ENCODE data around the gene UNC5B. TPM values are rescaled to one million over a fixed set of nuclear protein-coding genes. Genes with fewer than 3 reads are reported as not detected.

UNC5B gene
- total RNA-seq, 1 donor from 2014 or later = 6.3 TPM

GRCh38 chr10:71229726-71230655, 17.6 kb downstream of the UNC5B start:
- peaks cover 24 to 56% (median 52%) of the 10 kb centered on the region in 3 donors for H3K4me1 ChIP-seq (ENCODE audit: control insufficient read depth in 3 of 3, insufficient read depth in 3 of 3, low read length in 3 of 3)
- no peak overlapping the region for H3K27ac ChIP-seq (ENCODE audit: low read depth, low read length)
- no peak overlapping the region for H3K9ac ChIP-seq (ENCODE audit: low read depth in 1 of 3, low read length in 3 of 3)
- H3K9me3 ChIP-seq (ENCODE audit: control insufficient read depth in 3 of 3, low read length in 3 of 3) = no peaks in the 10 kb centered on the region
- no peaks in the 10 kb centered on the region for H3K36me3 ChIP-seq (ENCODE audit: control insufficient read depth in 3 of 3, insufficient read depth in 3 of 3, low read length in 3 of 3)
- H3K27me3 ChIP-seq (ENCODE audit: control insufficient read depth in 3 of 3, insufficient read depth in 3 of 3, low read length in 3 of 3) = no peaks in the 10 kb centered on the region
- H3K4me3 ChIP-seq (ENCODE audit: low read length in 3 of 3) = no peak overlapping the region

DNA sequence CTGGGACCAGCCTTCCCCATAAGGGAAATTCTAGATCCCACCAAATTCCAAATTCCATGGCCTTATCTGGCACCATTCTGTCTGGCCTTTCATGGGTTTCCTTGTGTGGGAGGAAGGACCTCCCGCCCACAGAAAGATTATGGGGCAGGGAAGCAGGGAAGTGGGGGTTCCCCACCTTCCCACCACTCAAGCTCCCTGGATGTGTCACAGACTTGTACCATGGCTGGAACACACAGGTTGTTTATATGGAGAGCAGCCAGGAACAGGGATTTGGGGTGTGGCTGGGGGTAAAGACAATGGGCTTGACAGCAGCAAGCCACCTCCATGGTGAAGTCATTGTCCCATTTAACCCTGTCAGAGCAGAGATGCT, 18.3 kb downstream of the UNC5B start:
- Histone ChIP-seq H3K4me1 (ENCODE audit: control insufficient read depth in 3 of 3, insufficient read depth in 3 of 3, low read length in 3 of 3) (peaks cover 31 to 56% (median 56%) of the 10 kb centered on the region in 3 donors), H3K27ac (ENCODE audit: low read depth, low read length) (no peak overlapping the region)

DNA sequence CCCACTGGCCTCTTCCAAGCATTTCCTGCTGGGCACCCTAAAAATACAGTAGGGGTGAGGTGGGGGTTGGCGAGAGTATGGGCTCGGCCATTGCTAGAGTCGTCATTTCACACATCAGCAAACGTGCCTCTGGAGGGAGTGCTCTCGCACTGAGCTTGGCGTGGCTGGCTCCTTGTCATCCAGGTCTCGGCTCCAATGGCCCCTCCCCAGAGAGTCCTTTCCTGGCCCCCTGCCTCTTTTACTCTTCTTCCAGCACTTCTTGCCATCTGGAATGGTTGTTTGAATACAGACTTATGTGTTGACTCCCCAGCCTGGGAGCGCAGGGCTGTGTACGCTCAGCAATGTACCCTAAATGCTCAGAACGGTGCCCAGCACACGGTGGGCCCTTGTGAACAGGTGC, 18.8 kb downstream of the UNC5B start:
- no peaks in the 10 kb centered on the region for H3K36me3 ChIP-seq (ENCODE audit: control insufficient read depth in 3 of 3, insufficient read depth in 3 of 3, low read length in 3 of 3)
- H3K9ac ChIP-seq (ENCODE audit: low read depth in 1 of 3, low read length in 3 of 3) = no peak overlapping the region
- H3K4me3 ChIP-seq (ENCODE audit: low read length in 3 of 3) = no peak overlapping the region
- H3K27ac ChIP-seq (ENCODE audit: low read depth, low read length) = no peak overlapping the region
- H3K4me1 ChIP-seq (ENCODE audit: control insufficient read depth in 3 of 3, insufficient read depth in 3 of 3, low read length in 3 of 3) = peaks cover 36 to 61% (median 59%) of the 10 kb centered on the region in 3 donors
- H3K27me3 ChIP-seq (ENCODE audit: control insufficient read depth in 3 of 3, insufficient read depth in 3 of 3, low read length in 3 of 3) = no peaks in the 10 kb centered on the region
- H3K9me3 ChIP-seq (ENCODE audit: control insufficient read depth in 3 of 3, low read length in 3 of 3) = no peaks in the 10 kb centered on the region

More for the DNA sequence above, 18.3 kb downstream of the UNC5B start:
- Histone ChIP-seq H3K27me3 (ENCODE audit: control insufficient read depth in 3 of 3, insufficient read depth in 3 of 3, low read length in 3 of 3) (no peaks in the 10 kb centered on the region), H3K9me3 (ENCODE audit: control insufficient read depth in 3 of 3, low read length in 3 of 3) (no peaks in the 10 kb centered on the region), H3K4me3 (ENCODE audit: low read length in 3 of 3) (no peak overlapping the region), H3K36me3 (ENCODE audit: control insufficient read depth in 3 of 3, insufficient read depth in 3 of 3, low read length in 3 of 3) (no peaks in the 10 kb centered on the region), H3K9ac (ENCODE audit: low read depth in 1 of 3, low read length in 3 of 3) (no peak overlapping the region)

- no peaks in the 10 kb centered on the region for H3K27me3 ChIP-seq (ENCODE audit: control insufficient read depth in 3 of 3, insufficient read depth in 3 of 3, low read length in 3 of 3)
- H3K27ac ChIP-seq (ENCODE audit: low read depth, low read length) = peak overlapping the region; percentile 79
- H3K9me3 ChIP-seq (ENCODE audit: control insufficient read depth in 3 of 3, low read length in 3 of 3) = no peaks in the 10 kb centered on the region
- peaks cover 37 to 71% (median 59%) of the 10 kb centered on the region in 3 donors for H3K4me1 ChIP-seq (ENCODE audit: control insufficient read depth in 3 of 3, insufficient read depth in 3 of 3, low read length in 3 of 3)
- peak overlapping the region; percentile 7 to 70 (median 33) for H3K4me3 ChIP-seq (ENCODE audit: low read length in 3 of 3)
- no peaks in the 10 kb centered on the region for H3K36me3 ChIP-seq (ENCODE audit: control insufficient read depth in 3 of 3, insufficient read depth in 3 of 3, low read length in 3 of 3)
- peak overlapping the region; percentile 15 to 63 (median 48) for H3K9ac ChIP-seq (ENCODE audit: low read depth in 1 of 3, low read length in 3 of 3)
These were observed 20.0 kb downstream of the UNC5B start for GRCh38 chr10:71232089-71232998.

- Histone ChIP-seq H3K4me1 (ENCODE audit: control insufficient read depth in 3 of 3, insufficient read depth in 3 of 3, low read length in 3 of 3) (peaks cover 40 to 71% (median 64%) of the 10 kb centered on the region in 3 donors), H3K36me3 (ENCODE audit: control insufficient read depth in 3 of 3, insufficient read depth in 3 of 3, low read length in 3 of 3) (no peaks in the 10 kb centered on the region), H3K9ac (ENCODE audit: low read depth in 1 of 3, low read length in 3 of 3) (peak overlapping the region in 1 of 3 donors; percentile 25), H3K27me3 (ENCODE audit: control insufficient read depth in 3 of 3, insufficient read depth in 3 of 3, low read length in 3 of 3) (no peaks in the 10 kb centered on the region), H3K27ac (ENCODE audit: low read depth, low read length) (no peak overlapping the region), H3K4me3 (ENCODE audit: low read length in 3 of 3) (no peak overlapping the region), H3K9me3 (ENCODE audit: control insufficient read depth in 3 of 3, low read length in 3 of 3) (no peaks in the 10 kb centered on the region)
These were observed 21.1 kb downstream of the UNC5B start for GRCh38 chr10:71233482-71233892.

- peaks cover 40 to 71% (median 63%) of the 10 kb centered on the region in 3 donors for H3K4me1 ChIP-seq (ENCODE audit: control insufficient read depth in 3 of 3, insufficient read depth in 3 of 3, low read length in 3 of 3)
These were observed 21.9 kb downstream of the UNC5B start for GRCh38 chr10:71234004-71234894.

GRCh38 chr10:71234970-71235685, 22.8 kb downstream of the UNC5B start:
- H3K27ac ChIP-seq (ENCODE audit: low read depth, low read length) = no peak overlapping the region
- peaks cover 40 to 67% (median 61%) of the 10 kb centered on the region in 3 donors for H3K4me1 ChIP-seq (ENCODE audit: control insufficient read depth in 3 of 3, insufficient read depth in 3 of 3, low read length in 3 of 3)
- H3K9me3 ChIP-seq (ENCODE audit: control insufficient read depth in 3 of 3, low read length in 3 of 3) = no peaks in the 10 kb centered on the region
- no peaks in the 10 kb centered on the region for H3K36me3 ChIP-seq (ENCODE audit: control insufficient read depth in 3 of 3, insufficient read depth in 3 of 3, low read length in 3 of 3)
- H3K4me3 ChIP-seq (ENCODE audit: low read length in 3 of 3) = no peak overlapping the region
- no peaks in the 10 kb centered on the region for H3K27me3 ChIP-seq (ENCODE audit: control insufficient read depth in 3 of 3, insufficient read depth in 3 of 3, low read length in 3 of 3)
- H3K9ac ChIP-seq (ENCODE audit: low read depth in 1 of 3, low read length in 3 of 3) = no peak overlapping the region

More at GRCh38 chr10:71234004-71234894, 21.9 kb downstream of the UNC5B start:
- H3K4me3 ChIP-seq (ENCODE audit: low read length in 3 of 3) = no peak overlapping the region
- H3K36me3 ChIP-seq (ENCODE audit: control insufficient read depth in 3 of 3, insufficient read depth in 3 of 3, low read length in 3 of 3) = no peaks in the 10 kb centered on the region
- no peak overlapping the region for H3K27ac ChIP-seq (ENCODE audit: low read depth, low read length)
- no peaks in the 10 kb centered on the region for H3K9me3 ChIP-seq (ENCODE audit: control insufficient read depth in 3 of 3, low read length in 3 of 3)
- H3K27me3 ChIP-seq (ENCODE audit: control insufficient read depth in 3 of 3, insufficient read depth in 3 of 3, low read length in 3 of 3) = no peaks in the 10 kb centered on the region
- H3K9ac ChIP-seq (ENCODE audit: low read depth in 1 of 3, low read length in 3 of 3) = peak overlapping the region in 1 of 3 donors; percentile 25

DNA sequence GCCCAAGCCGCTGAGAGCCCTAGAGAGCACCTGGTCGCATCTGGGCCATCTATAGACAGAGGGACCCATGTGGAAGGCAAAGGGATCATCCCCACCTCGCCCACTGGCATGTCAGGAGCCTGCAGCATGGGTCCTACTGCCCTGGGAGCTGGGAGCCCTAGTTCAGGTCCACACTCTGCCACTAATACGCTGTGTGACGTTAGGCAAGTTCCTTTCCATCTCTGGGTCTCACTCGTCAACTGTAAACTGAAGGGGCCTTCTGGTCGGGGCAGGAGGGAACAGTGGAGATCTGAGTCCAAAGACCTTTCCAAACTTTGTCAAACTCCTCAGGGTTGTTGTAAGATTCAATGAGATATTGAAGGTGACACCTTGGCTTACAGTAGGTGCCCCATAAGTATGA, 23.4 kb downstream of the UNC5B start:
- Histone ChIP-seq H3K27me3 (ENCODE audit: control insufficient read depth in 3 of 3, insufficient read depth in 3 of 3, low read length in 3 of 3) (no peaks in the 10 kb centered on the region), H3K9ac (ENCODE audit: low read depth in 1 of 3, low read length in 3 of 3) (no peak overlapping the region), H3K27ac (ENCODE audit: low read depth, low read length) (no peak overlapping the region), H3K36me3 (ENCODE audit: control insufficient read depth in 3 of 3, insufficient read depth in 3 of 3, low read length in 3 of 3) (no peaks in the 10 kb centered on the region), H3K9me3 (ENCODE audit: control insufficient read depth in 3 of 3, low read length in 3 of 3) (no peaks in the 10 kb centered on the region), H3K4me1 (ENCODE audit: control insufficient read depth in 3 of 3, insufficient read depth in 3 of 3, low read length in 3 of 3) (peaks cover 43 to 71% (median 62%) of the 10 kb centered on the region in 3 donors), H3K4me3 (ENCODE audit: low read length in 3 of 3) (no peak overlapping the region)

DNA sequence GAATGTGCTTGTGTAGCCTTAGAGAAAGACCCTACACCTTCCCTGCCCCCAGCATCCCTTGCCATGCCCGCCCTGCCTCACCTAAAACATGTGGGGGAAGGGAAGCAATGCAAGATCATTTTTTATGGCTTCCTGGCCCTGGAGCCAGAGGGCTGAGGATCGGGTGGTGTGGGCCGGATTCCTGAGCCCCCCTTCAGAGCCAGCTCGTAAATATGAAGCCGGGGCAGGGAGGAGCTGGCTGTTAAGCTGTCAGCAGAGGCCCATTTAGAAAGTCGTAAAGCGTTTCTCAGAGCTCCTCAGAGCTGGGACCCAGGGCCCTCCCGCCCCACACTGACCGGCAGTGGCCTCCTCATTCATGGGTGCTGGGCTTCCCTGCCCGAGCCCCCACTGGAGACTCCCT, 23.9 kb downstream of the UNC5B start:
- Histone ChIP-seq H3K36me3 (ENCODE audit: control insufficient read depth in 3 of 3, insufficient read depth in 3 of 3, low read length in 3 of 3) (no peaks in the 10 kb centered on the region), H3K9me3 (ENCODE audit: control insufficient read depth in 3 of 3, low read length in 3 of 3) (no peaks in the 10 kb centered on the region), H3K27me3 (ENCODE audit: control insufficient read depth in 3 of 3, insufficient read depth in 3 of 3, low read length in 3 of 3) (no peaks in the 10 kb centered on the region), H3K4me3 (ENCODE audit: low read length in 3 of 3) (no peak overlapping the region), H3K4me1 (ENCODE audit: control insufficient read depth in 3 of 3, insufficient read depth in 3 of 3, low read length in 3 of 3) (peaks cover 43 to 71% (median 61%) of the 10 kb centered on the region in 3 donors), H3K27ac (ENCODE audit: low read depth, low read length) (no peak overlapping the region), H3K9ac (ENCODE audit: low read depth in 1 of 3, low read length in 3 of 3) (peak overlapping the region in 1 of 3 donors; percentile 25)

Data from skeletal muscle tissue (tissue), 4 donors.